ENCODE data around the gene COG7. TPM values are rescaled to one million over a fixed set of nuclear protein-coding genes. Genes with fewer than 3 reads are reported as not detected.

COG7 gene
- total RNA-seq, 2 donors from 2014 or later = 9.0 to 11.2 TPM

GRCh38 chr16:23375643-23376042 lies 77.3 kb downstream of the COG7 start:
- Histone ChIP-seq H3K27me3 (no peaks in the 10 kb centered on the region), H3K4me1 (no peaks in the 10 kb centered on the region), H3K9me3 (no peaks in the 10 kb centered on the region), H3K36me3 (no peaks in the 10 kb centered on the region), H3K27ac (no peak overlapping the region), H3K4me3 (no peak overlapping the region)
- TF ChIP-seq CTCF (IDR thresholded peaks at IDR 0.05) = no peak
- no peak for DNase-seq (ENCODE audit: low spot score)

- no peak for DNase-seq (ENCODE audit: low spot score)
- no peaks in the 10 kb centered on the region for H3K4me1 ChIP-seq
- no peak overlapping the region for H3K27ac ChIP-seq
- H3K4me3 ChIP-seq = no peak overlapping the region
- H3K9me3 ChIP-seq = no peaks in the 10 kb centered on the region
- H3K27me3 ChIP-seq = no peaks in the 10 kb centered on the region
- no peaks in the 10 kb centered on the region for H3K36me3 ChIP-seq
- no peak for TF ChIP-seq CTCF (IDR thresholded peaks at IDR 0.05)
These were observed 78.1 kb downstream of the COG7 start for GRCh38 chr16:23374721-23375510.

- H3K36me3 ChIP-seq = no peaks in the 10 kb centered on the region
- TF ChIP-seq CTCF (IDR thresholded peaks at IDR 0.05) = no peak
- no peak for DNase-seq (ENCODE audit: low spot score)
- H3K27ac ChIP-seq = no peak overlapping the region
- no peaks in the 10 kb centered on the region for H3K27me3 ChIP-seq
- no peaks in the 10 kb centered on the region for H3K4me1 ChIP-seq
- H3K9me3 ChIP-seq = no peaks in the 10 kb centered on the region
- H3K4me3 ChIP-seq = no peak overlapping the region
These were observed 79.4 kb downstream of the COG7 start for GRCh38 chr16:23373436-23374219.

GRCh38 chr16:23371368-23371767 lies 81.6 kb downstream of the COG7 start:
- Histone ChIP-seq H3K4me3 (no peak overlapping the region), H3K27ac (no peak overlapping the region), H3K4me1 (no peaks in the 10 kb centered on the region), H3K27me3 (no peaks in the 10 kb centered on the region), H3K36me3 (no peaks in the 10 kb centered on the region), H3K9me3 (no peaks in the 10 kb centered on the region)
- TF ChIP-seq CTCF (IDR thresholded peaks at IDR 0.05) = no peak
- DNase-seq (ENCODE audit: low spot score) = no peak

GRCh38 chr16:23369416-23369815 lies 83.6 kb downstream of the COG7 start:
- no peaks in the 10 kb centered on the region for H3K9me3 ChIP-seq
- H3K27me3 ChIP-seq = no peaks in the 10 kb centered on the region
- TF ChIP-seq CTCF (IDR thresholded peaks at IDR 0.05) = no peak
- H3K27ac ChIP-seq = no peak overlapping the region
- H3K4me3 ChIP-seq = no peak overlapping the region
- no peak for DNase-seq (ENCODE audit: low spot score)
- H3K36me3 ChIP-seq = no peaks in the 10 kb centered on the region
- no peaks in the 10 kb centered on the region for H3K4me1 ChIP-seq
